Epithelial cell of esophagus (primary cell): ENCODE measurements around the gene UGP2.
"Not testable (repeated sequence)": the region's sequence is repeated elsewhere in the genome, so short reads cannot be mapped to it uniquely, and the experiment has no call there.

Source experiments
- DNase-seq: peaks from one replicate; pipeline ENCODE4 v3.0.0; 2010; ENCODE audit warnings: low read depth
- H3K4me3 ChIP-seq: 2 replicates; pipeline ENCODE4 v1.5.1; 2011; ENCODE audit warnings: mild to moderate bottlenecking, low read length, control low read depth
- TF ChIP-seq, protein P1 (sequence below): IDR thresholded peaks from 2 replicates; pipeline ENCODE4 v1.5.1; 2011; ENCODE audit warnings: low read depth, mild to moderate bottlenecking, low read length, control low read depth, inconsistent platforms; ENCODE audit not compliant: insufficient read depth; ENCODE audit errors: missing control alignments

The UGP2 gene

DNA sequence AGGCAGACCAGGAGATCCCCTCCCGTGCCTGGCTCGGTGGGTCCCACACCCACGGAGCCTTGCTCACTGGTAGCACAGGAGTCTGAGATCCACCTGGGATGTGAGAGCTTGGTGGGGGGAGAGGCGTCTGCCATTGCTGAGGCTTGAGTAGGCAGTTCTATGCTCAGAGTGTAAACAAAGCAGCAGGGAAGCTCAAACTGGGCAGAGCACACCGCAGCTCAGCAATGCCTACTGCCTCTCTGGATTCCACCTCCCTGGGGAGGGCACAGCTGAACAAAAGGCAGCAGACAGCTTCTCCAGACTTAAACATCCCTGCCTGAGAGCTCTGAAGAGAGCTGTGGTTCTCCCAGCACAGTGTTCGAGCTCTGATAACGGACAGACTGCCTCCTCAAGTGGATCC, 85.1 kb downstream of the UGP2 start:
- no peak for DNase-seq
- no peak overlapping the region for H3K4me3 ChIP-seq
- TF ChIP-seq, protein P1, sequence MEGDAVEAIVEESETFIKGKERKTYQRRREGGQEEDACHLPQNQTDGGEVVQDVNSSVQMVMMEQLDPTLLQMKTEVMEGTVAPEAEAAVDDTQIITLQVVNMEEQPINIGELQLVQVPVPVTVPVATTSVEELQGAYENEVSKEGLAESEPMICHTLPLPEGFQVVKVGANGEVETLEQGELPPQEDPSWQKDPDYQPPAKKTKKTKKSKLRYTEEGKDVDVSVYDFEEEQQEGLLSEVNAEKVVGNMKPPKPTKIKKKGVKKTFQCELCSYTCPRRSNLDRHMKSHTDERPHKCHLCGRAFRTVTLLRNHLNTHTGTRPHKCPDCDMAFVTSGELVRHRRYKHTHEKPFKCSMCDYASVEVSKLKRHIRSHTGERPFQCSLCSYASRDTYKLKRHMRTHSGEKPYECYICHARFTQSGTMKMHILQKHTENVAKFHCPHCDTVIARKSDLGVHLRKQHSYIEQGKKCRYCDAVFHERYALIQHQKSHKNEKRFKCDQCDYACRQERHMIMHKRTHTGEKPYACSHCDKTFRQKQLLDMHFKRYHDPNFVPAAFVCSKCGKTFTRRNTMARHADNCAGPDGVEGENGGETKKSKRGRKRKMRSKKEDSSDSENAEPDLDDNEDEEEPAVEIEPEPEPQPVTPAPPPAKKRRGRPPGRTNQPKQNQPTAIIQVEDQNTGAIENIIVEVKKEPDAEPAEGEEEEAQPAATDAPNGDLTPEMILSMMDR, result no peak

DNA sequence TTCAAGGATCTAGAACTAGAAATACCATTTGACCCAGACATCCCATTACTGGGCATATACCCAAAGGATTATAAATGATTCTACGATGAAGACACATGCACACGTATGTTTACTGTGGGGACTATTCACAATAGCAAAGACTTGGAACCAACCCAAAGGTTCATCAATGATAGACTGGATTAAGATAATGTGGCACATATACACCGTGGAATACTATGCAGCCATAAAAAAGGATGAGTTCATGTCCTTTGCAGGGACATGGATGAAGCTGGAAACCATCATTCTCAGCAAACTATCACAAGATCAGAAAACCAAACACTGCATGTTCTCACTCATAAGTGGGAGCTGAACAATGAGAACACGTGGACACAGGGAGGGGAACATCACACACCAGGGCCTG, 90.4 kb downstream of the UGP2 start:
- H3K4me3 ChIP-seq, DNase-seq: not testable (repeated sequence)
